ENCODE results near the gene RNF213. TPM values are rescaled to one million over a fixed set of nuclear protein-coding genes. Genes with fewer than 3 reads are reported as not detected.

Gene RNF213
- polyA plus RNA-seq, 1 donor (not counting 4 experiments of a cell fraction or from before 2014, with no cell fraction given), result 24.4 TPM

- H3K4me2 ChIP-seq (ENCODE audit: control insufficient read depth, extremely low read depth, insufficient read depth, low read depth, low read length), result no peak overlapping the region
- no peaks in the 10 kb centered on the region for H3K4me1 ChIP-seq (ENCODE audit: control insufficient read depth, extremely low read depth, insufficient read depth, low read length)
- FAIRE-seq, result no peak
- peaks cover 6 to 15% of the 10 kb centered on the region in 2 experiments for H3K36me3 ChIP-seq (ENCODE audit: control insufficient read depth in 2 of 2, extremely low read depth in 1 of 2, insufficient read depth in 2 of 2, low read length in 2 of 2)
- no peaks in the 10 kb centered on the region for H4K20me1 ChIP-seq (ENCODE audit: control insufficient read depth, extremely low read depth, insufficient read depth, low read length)
- no peaks in the 10 kb centered on the region for H3K9me1 ChIP-seq (ENCODE audit: control insufficient read depth, extremely low read depth, insufficient read depth, low read length)
- no peaks in the 10 kb centered on the region for H3K27me3 ChIP-seq (ENCODE audit: control insufficient read depth, extremely low read depth, insufficient read depth, low read length)
- H3K9ac ChIP-seq (ENCODE audit: control insufficient read depth, extremely low read depth, insufficient read depth, low read length), result no peak overlapping the region
- DNase-seq (ENCODE audit: low read depth, low spot score), result no peak
- H2AFZ ChIP-seq (ENCODE audit: control insufficient read depth, low read length), result no peak overlapping the region
- H3K79me2 ChIP-seq (ENCODE audit: control insufficient read depth, insufficient read depth, low read length), result no peaks in the 10 kb centered on the region
- no peak overlapping the region for H3K27ac ChIP-seq (ENCODE audit: control insufficient read depth, insufficient read depth, low read length)
- no peak overlapping the region for H3K4me3 ChIP-seq (ENCODE audit: control insufficient read depth in 2 of 3, extremely low read depth in 1 of 3, insufficient read depth in 2 of 3, low read depth in 1 of 3, low read length in 3 of 3)
- TF ChIP-seq EZH2 (IDR thresholded peaks at IDR 0.05; ENCODE audit: low read length) (no peak), CTCF (optimal IDR thresholded peaks at IDR 0.05 in 1 of 3, IDR thresholded peaks at IDR 0.05 in 1 of 3, conservative IDR thresholded peaks at IDR 0.05 in 1 of 3; ENCODE audit: extremely low read depth in 1 of 3, insufficient read depth in 2 of 3, low read length in 3 of 3) (no peak)
- dilution Hi-C loops (cut with MboI; ENCODE audit: extremely low pct_ligation_motif_present, low sequenced_read_pairs), result no loop called here
- no peaks in the 10 kb centered on the region for H3K9me3 ChIP-seq (ENCODE audit: control insufficient read depth, low read depth, low read length)
Observed at GRCh38 chr17:80284631-80285030, 24.0 kb downstream of the RNF213 start.

GRCh38 chr17:80285237-80285920, 24.7 kb downstream of the RNF213 start:
- dilution Hi-C loops (cut with MboI; ENCODE audit: extremely low pct_ligation_motif_present, low sequenced_read_pairs), result no loop called here

More at GRCh38 chr17:80285237-80285920, 24.7 kb downstream of the RNF213 start:
- DNase-seq (ENCODE audit: low read depth, low spot score) (no peak), FAIRE-seq (no peak)
- H3K4me3 ChIP-seq (ENCODE audit: control insufficient read depth in 2 of 3, extremely low read depth in 1 of 3, insufficient read depth in 2 of 3, low read depth in 1 of 3, low read length in 3 of 3), result no peak overlapping the region
- no peak overlapping the region for H2AFZ ChIP-seq (ENCODE audit: control insufficient read depth, low read length)
- H3K27ac ChIP-seq (ENCODE audit: control insufficient read depth, insufficient read depth, low read length), result no peak overlapping the region
- H4K20me1 ChIP-seq (ENCODE audit: control insufficient read depth, extremely low read depth, insufficient read depth, low read length), result no peaks in the 10 kb centered on the region
- H3K9ac ChIP-seq (ENCODE audit: control insufficient read depth, extremely low read depth, insufficient read depth, low read length), result no peak overlapping the region
- H3K27me3 ChIP-seq (ENCODE audit: control insufficient read depth, extremely low read depth, insufficient read depth, low read length), result no peaks in the 10 kb centered on the region
- H3K36me3 ChIP-seq (ENCODE audit: control insufficient read depth in 2 of 2, extremely low read depth in 1 of 2, insufficient read depth in 2 of 2, low read length in 2 of 2), result peaks cover 4 to 14% of the 10 kb centered on the region in 2 experiments
- no peaks in the 10 kb centered on the region for H3K4me1 ChIP-seq (ENCODE audit: control insufficient read depth, extremely low read depth, insufficient read depth, low read length)
- H3K79me2 ChIP-seq (ENCODE audit: control insufficient read depth, insufficient read depth, low read length), result no peaks in the 10 kb centered on the region
- H3K9me1 ChIP-seq (ENCODE audit: control insufficient read depth, extremely low read depth, insufficient read depth, low read length), result no peaks in the 10 kb centered on the region
- no peak overlapping the region for H3K4me2 ChIP-seq (ENCODE audit: control insufficient read depth, extremely low read depth, insufficient read depth, low read depth, low read length)
- no peaks in the 10 kb centered on the region for H3K9me3 ChIP-seq (ENCODE audit: control insufficient read depth, low read depth, low read length)
- no peak for TF ChIP-seq CTCF (optimal IDR thresholded peaks at IDR 0.05 in 1 of 3, IDR thresholded peaks at IDR 0.05 in 1 of 3, conservative IDR thresholded peaks at IDR 0.05 in 1 of 3; ENCODE audit: extremely low read depth in 1 of 3, insufficient read depth in 2 of 3, low read length in 3 of 3)
- no peak for TF ChIP-seq EZH2 (IDR thresholded peaks at IDR 0.05; ENCODE audit: low read length)

Measured in keratinocyte (primary cell).